Uterus (tissue), 2 donors: Measurements from ENCODE around the gene OR2AT4.

Experiments used
- CTCF ChIP-seq, 4 experiments: fragments of 200-600 bp in 2 of 4; fragments of 450-650 bp in 2 of 4; sonication (generic) in 2 of 4; IDR thresholded peaks; one replicate each; pipeline ENCODE4 v1.5.1; 2016 to 2019; ENCODE audit warnings: antibody characterized with exemption in 4 of 4, mild to moderate bottlenecking in 2 of 4, moderate library complexity in 1 of 4
- POLR2A ChIP-seq, 2 donors: fragments of 450-650 bp; IDR thresholded peaks; one replicate each; pipeline ENCODE4 v1.6.1; 2016; ENCODE audit warnings: antibody characterized with exemption in 2 of 2, mild to moderate bottlenecking in 1 of 2, moderate library complexity in 1 of 2

DNA sequence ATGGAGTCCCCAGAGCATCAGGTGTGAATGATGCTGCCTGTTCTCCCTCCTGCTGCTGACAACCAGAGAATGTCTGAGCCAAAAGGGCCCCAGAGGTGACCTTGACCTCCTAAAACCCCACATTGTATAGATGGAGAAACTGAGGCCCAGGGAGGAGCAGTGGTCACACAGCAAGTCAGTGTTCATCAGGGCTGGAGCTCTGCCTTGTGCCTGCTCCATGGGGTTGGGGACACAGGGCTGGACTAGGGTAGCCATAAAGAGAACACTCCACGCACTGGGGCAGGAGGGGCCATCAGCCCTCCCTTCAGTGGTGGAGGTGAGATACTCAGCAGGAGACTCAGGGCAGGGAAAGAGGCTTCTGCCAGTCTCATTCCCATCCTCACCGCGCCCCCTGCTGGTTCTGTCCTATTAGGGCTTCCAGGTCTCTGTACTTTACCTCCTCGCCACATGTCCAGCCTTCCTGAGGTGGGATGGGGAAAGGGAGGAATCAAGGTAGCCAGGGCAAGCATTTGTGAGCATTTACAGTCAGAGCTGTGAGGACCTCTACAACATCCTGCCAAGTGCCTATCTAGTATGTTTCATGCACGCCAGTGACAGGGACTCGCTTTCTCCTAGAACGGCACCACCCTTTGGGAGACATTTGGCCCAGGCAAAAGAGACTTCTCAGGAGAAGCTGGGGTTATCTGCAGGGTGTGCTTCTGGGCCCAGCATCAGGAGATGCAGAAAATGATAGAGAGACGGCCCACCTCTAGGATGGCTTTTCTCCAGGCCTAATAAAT, 64.7 kb downstream of the OR2AT4 start:
- peak; percentile 44 to 53 (median 50) for TF ChIP-seq CTCF (IDR thresholded peaks at IDR 0.05)
- no peak for TF ChIP-seq POLR2A (IDR thresholded peaks at IDR 0.05)
